Panc1 (cell line): ENCODE data around the gene ZBTB46. TPM values are rescaled to one million over a fixed set of nuclear protein-coding genes. Genes with fewer than 3 reads are reported as not detected.

Experiments
- ATAC-seq: fragments of 200-7000 bp; cut with Tn5 transposase; 2 replicates; pipeline ENCODE4 v1.9.1; 2020; ENCODE audit warnings: mild to moderate bottlenecking, moderate library complexity
- BruUV-seq: library from RNA; stranded (reverse); fragments of 400-500 nt; replicated peaks from 2 replicates; lab custom pipeline; 2021; lab: Mats Ljungman, UMichigan
- CTCF ChIA-PET: fragments of 300-600 bp; sonication (Branson Sonifier 250); formaldehyde crosslinking; loops from one replicate; lab custom pipeline; 2022; ENCODE audit warnings: antibody characterized with exemption; lab: Charles Lee
- POLR2A ChIA-PET: fragments of 300-600 bp; sonication (Branson Sonifier 250); formaldehyde crosslinking; loops from one replicate; lab custom pipeline; 2022; ENCODE audit warnings: antibody characterized with exemption; lab: Charles Lee
- DNase-seq: peaks from one replicate; pipeline ENCODE4 v3.0.0-alpha.2; 2010; ENCODE audit warnings: low read depth, low spot score
- H3K27ac ChIP-seq: 2 replicates; pipeline ENCODE4 v1.5.1; 2011; ENCODE audit warnings: mild to moderate bottlenecking, low read length, inconsistent platforms
- H3K27me3 ChIP-seq: fragments of 200-500 bp; sonication (Bioruptor generic); 2 replicates; pipeline ENCODE4 v1.6.0; 2014; ENCODE audit warnings: low read length, inconsistent platforms; ENCODE audit not compliant: control insufficient read depth, insufficient read depth
- H3K36me3 ChIP-seq: fragments of 200-500 bp; sonication (Bioruptor generic); 2 replicates; pipeline ENCODE4 v1.5.1; 2014; ENCODE audit warnings: inconsistent platforms, mild to moderate bottlenecking, low read length, moderate library complexity; ENCODE audit not compliant: control insufficient read depth, insufficient read depth
- H3K4me1 ChIP-seq: 2 replicates; pipeline ENCODE4 v1.5.1; 2011; ENCODE audit warnings: inconsistent platforms, mild to moderate bottlenecking, low read length, moderate library complexity; ENCODE audit not compliant: control insufficient read depth, insufficient read depth
- H3K4me3 ChIP-seq, 2 experiments: 2 replicates each; pipeline ENCODE4 v1.5.1; 2011 to 2012; ENCODE audit warnings: low read depth in 2 of 2, low read length in 2 of 2, mild to moderate bottlenecking in 2 of 2, inconsistent platforms in 1 of 2, moderate library complexity in 1 of 2
- H3K9me3 ChIP-seq: fragments of 200-500 bp; sonication (Bioruptor generic); 2 replicates; pipeline ENCODE4 v1.5.1; 2014; ENCODE audit warnings: low read depth, mild to moderate bottlenecking, inconsistent platforms, low read length, moderate library complexity; ENCODE audit not compliant: control insufficient read depth, insufficient read depth
- POLR2AphosphoS5 ChIP-seq: IDR thresholded peaks from 2 replicates; pipeline ENCODE4 v1.6.1; 2012; ENCODE audit warnings: mild to moderate bottlenecking, low read depth, low read length, moderate library complexity
- SIN3A ChIP-seq: IDR thresholded peaks from 2 replicates; pipeline ENCODE4 v1.6.1; 2012; ENCODE audit warnings: low read depth, mild to moderate bottlenecking, low read length, moderate library complexity, borderline replicate concordance; ENCODE audit not compliant: insufficient read depth
- TCF7L2 ChIP-seq: IDR thresholded peaks from 2 replicates; pipeline ENCODE4 v1.6.1; 2011; ENCODE audit warnings: mild to moderate bottlenecking, low read depth, low read length, inconsistent platforms
- in situ Hi-C: cut with HindIII; loops from 2 replicates; pipeline ENCODE4 v1.10.0; 2016; ENCODE audit warnings: low sequenced_read_pairs, low pct_unique_long_range_greater_than_20kb
- intact Hi-C: fragments of 100-400 bp; cut with micrococcal nuclease; formaldehyde crosslinking; loops from one replicate; pipeline ENCODE4 v1.10.0; 2022; ENCODE audit not compliant: unreplicated experiment
- total RNA-seq: library from RNA; stranded (reverse); gene quantifications from one replicate; pipeline ENCODE4 v1.2.1, GENCODE V29; 2021; ENCODE audit not compliant: unreplicated experiment
- TF ChIP-seq, protein P1 (sequence below): fragments of 450-650 bp; IDR thresholded peaks from 2 replicates; pipeline ENCODE4 v1.5.1; 2017; ENCODE audit warnings: mild to moderate bottlenecking
- TF ChIP-seq, protein P2 (sequence below), 2 experiments: IDR thresholded peaks; 2 replicates each; pipeline ENCODE4 v1.6.1; 2011 to 2012; ENCODE audit warnings: low read depth in 2 of 2, control low read depth in 1 of 2, low read length in 1 of 2, mild to moderate bottlenecking in 1 of 2, moderate library complexity in 1 of 2; ENCODE audit not compliant: insufficient read depth in 1 of 2

ZBTB46 gene
- total RNA-seq, 1 experiment from 2014 or later: 15.2 TPM

DNA sequence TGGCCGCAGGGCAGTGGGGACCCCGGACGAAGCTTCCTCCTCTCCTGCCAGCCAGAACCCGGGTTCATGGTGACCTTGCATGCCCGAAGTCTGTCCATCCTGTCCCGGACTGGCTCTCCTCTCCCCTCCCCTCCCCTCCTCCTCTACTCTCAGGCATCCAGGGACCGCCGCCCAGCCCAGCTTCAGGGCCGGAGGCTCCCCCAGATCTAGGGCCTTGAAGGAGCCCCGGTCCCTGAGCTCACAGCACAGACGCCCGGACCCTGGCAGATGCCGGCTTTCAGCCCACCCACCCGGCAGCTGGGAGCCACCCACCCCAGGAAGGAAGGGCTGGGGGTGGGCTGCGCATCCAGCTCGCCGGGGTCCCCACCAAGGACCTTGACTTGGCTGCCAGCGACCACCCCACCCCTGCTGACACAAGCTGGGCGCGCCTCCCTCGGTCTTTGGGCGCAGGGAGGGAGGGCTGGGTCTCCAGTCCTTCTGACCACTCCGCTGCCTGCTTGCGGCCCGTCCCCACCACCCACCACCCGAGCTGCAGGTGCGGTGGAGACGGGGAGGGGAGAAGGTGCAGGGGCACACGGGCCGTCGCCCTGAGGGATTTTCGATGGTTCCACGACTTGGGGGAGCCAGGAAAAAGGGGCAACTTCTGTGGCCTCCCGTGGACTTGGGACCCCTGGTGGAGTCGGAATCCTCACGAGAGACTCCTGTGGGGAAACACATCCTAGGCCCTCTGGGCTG is 24.5 kb upstream of the ZBTB46 start:
- H3K27me3 ChIP-seq: no peaks in the 10 kb centered on the region
- H3K27ac ChIP-seq: peak overlapping the region; percentile 74; the same call in 1 of the 2 replicates
- no peak for TF ChIP-seq TCF7L2
- TF ChIP-seq, protein P1, sequence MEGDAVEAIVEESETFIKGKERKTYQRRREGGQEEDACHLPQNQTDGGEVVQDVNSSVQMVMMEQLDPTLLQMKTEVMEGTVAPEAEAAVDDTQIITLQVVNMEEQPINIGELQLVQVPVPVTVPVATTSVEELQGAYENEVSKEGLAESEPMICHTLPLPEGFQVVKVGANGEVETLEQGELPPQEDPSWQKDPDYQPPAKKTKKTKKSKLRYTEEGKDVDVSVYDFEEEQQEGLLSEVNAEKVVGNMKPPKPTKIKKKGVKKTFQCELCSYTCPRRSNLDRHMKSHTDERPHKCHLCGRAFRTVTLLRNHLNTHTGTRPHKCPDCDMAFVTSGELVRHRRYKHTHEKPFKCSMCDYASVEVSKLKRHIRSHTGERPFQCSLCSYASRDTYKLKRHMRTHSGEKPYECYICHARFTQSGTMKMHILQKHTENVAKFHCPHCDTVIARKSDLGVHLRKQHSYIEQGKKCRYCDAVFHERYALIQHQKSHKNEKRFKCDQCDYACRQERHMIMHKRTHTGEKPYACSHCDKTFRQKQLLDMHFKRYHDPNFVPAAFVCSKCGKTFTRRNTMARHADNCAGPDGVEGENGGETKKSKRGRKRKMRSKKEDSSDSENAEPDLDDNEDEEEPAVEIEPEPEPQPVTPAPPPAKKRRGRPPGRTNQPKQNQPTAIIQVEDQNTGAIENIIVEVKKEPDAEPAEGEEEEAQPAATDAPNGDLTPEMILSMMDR: no peak
- no peak for TF ChIP-seq POLR2AphosphoS5
- TF ChIP-seq SIN3A: no peak
- TF ChIP-seq, protein P2, sequence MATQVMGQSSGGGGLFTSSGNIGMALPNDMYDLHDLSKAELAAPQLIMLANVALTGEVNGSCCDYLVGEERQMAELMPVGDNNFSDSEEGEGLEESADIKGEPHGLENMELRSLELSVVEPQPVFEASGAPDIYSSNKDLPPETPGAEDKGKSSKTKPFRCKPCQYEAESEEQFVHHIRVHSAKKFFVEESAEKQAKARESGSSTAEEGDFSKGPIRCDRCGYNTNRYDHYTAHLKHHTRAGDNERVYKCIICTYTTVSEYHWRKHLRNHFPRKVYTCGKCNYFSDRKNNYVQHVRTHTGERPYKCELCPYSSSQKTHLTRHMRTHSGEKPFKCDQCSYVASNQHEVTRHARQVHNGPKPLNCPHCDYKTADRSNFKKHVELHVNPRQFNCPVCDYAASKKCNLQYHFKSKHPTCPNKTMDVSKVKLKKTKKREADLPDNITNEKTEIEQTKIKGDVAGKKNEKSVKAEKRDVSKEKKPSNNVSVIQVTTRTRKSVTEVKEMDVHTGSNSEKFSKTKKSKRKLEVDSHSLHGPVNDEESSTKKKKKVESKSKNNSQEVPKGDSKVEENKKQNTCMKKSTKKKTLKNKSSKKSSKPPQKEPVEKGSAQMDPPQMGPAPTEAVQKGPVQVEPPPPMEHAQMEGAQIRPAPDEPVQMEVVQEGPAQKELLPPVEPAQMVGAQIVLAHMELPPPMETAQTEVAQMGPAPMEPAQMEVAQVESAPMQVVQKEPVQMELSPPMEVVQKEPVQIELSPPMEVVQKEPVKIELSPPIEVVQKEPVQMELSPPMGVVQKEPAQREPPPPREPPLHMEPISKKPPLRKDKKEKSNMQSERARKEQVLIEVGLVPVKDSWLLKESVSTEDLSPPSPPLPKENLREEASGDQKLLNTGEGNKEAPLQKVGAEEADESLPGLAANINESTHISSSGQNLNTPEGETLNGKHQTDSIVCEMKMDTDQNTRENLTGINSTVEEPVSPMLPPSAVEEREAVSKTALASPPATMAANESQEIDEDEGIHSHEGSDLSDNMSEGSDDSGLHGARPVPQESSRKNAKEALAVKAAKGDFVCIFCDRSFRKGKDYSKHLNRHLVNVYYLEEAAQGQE (IDR thresholded peaks at IDR 0.05; ENCODE audit: insufficient read depth in 1 of 2, low read depth in 2 of 2, low read length in 1 of 2): no peak
- ChIA-PET CTCF (interaction anchor here (0.6 kb wide), 1 partner anchor 20 kb away, joined by 4 read pairs; no protein-coding TSS in a partner anchor), POLR2A (interaction anchor here (0.6 kb wide), 1 partner anchor 10 kb away, joined by 3 read pairs; the partner anchor contains the start of gene TPD52L2)
- H3K4me1 ChIP-seq: peaks cover 40% of the 10 kb centered on the region
- ATAC-seq (peak; percentile 9; the same call in 1 of the 2 replicates), DNase-seq (no peak)
- no peaks in the 10 kb centered on the region for H3K36me3 ChIP-seq
- H3K9me3 ChIP-seq: no peaks in the 10 kb centered on the region
- BruUV-seq: no TSS peak
- in situ Hi-C loops: no loop called here
- peak overlapping the region; percentile 14 to 39; a peak in 3 of 4 replicates for H3K4me3 ChIP-seq
- intact Hi-C loops: no loop called here

DNA sequence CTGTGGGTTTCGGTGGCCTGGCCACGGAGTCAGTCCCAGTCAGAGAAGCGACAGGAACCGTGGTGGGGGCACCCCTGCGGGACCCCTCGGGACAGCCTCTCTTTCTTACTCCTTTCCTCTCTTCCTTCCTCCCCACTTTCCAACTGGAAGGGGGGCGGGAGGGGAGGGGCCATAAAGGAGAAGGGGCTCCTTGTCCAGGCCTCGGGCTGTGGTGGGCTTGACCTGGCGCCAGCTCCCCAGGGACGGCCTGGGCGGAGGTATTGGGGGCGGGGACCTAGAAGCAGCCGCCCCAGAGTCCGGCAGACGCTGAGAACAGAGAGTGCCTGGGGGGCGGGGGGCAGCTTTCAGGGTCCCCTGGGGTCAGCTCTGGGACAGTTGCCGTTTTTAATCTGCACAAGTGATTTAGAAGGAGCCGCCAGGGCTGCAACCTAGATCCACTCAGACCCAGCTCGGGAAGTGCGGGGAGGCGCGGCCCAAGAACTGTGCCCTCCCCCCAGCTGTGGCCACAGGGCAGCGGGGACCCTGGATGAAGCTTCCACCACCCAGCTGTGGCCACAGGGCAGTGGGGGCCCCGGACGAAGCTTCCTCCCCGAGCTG is 23.8 kb upstream of the ZBTB46 start:
- H3K9me3 ChIP-seq: no peaks in the 10 kb centered on the region
- intact Hi-C loops (no loop called here), in situ Hi-C loops (no loop called here)
- ChIA-PET POLR2A (interaction anchor here (0.6 kb wide), 1 partner anchor 10 kb away, joined by 3 read pairs; the partner anchor contains the start of gene TPD52L2), CTCF (interaction anchor here (0.6 kb wide), 1 partner anchor 19 kb away, joined by 4 read pairs; no protein-coding TSS in a partner anchor)
- H3K36me3 ChIP-seq: no peaks in the 10 kb centered on the region
- H3K27ac ChIP-seq: peak overlapping the region; percentile 74
- H3K27me3 ChIP-seq: no peaks in the 10 kb centered on the region
- DNase-seq (no peak), ATAC-seq (peak; percentile 25)
- H3K4me1 ChIP-seq: peaks cover 37% of the 10 kb centered on the region
- BruUV-seq: no TSS peak
- TF ChIP-seq, protein P2 (IDR thresholded peaks at IDR 0.05; ENCODE audit: insufficient read depth in 1 of 2, low read depth in 2 of 2, low read length in 1 of 2): no peak
- TF ChIP-seq TCF7L2: no peak
- TF ChIP-seq, protein P1: no peak
- no peak for TF ChIP-seq SIN3A
- TF ChIP-seq POLR2AphosphoS5: no peak
- H3K4me3 ChIP-seq: peak overlapping the region; percentile 14 to 39; a peak in 3 of 4 replicates
